H9 (cell line): ENCODE results near the gene KIF16B. TPM values are rescaled to one million over a fixed set of nuclear protein-coding genes. Genes with fewer than 3 reads are reported as not detected.

Experiments
- DNase-seq: peaks from one replicate; pipeline ENCODE4 v3.0.0-alpha.2; 2017
- H2AFZ ChIP-seq: one replicate; pipeline ENCODE4 v1.6.1; 2013; ENCODE audit warnings: mild to moderate bottlenecking, low read length, control low read depth, moderate library complexity
- H2AK5ac ChIP-seq: 2 replicates; pipeline ENCODE4 v1.6.1; 2013; ENCODE audit warnings: low read length, control low read depth, mixed read lengths; ENCODE audit not compliant: insufficient read length
- H2BK120ac ChIP-seq: one replicate; pipeline ENCODE4 v1.6.1; 2013; ENCODE audit warnings: low read depth, mild to moderate bottlenecking, low read length, control low read depth, inconsistent platforms; ENCODE audit not compliant: poor library complexity, severe bottlenecking
- H2BK12ac ChIP-seq: 2 replicates; pipeline ENCODE4 v1.6.1; 2013; ENCODE audit warnings: low read length, control low read depth, mixed read lengths, low read depth; ENCODE audit not compliant: insufficient read length
- H2BK15ac ChIP-seq: 2 replicates; pipeline ENCODE4 v1.6.1; 2013; ENCODE audit warnings: low read depth, low read length, control low read depth
- H2BK20ac ChIP-seq: one replicate; pipeline ENCODE4 v1.6.1; 2013; ENCODE audit warnings: low read depth, mild to moderate bottlenecking, low read length, control low read depth, inconsistent platforms; ENCODE audit not compliant: poor library complexity, severe bottlenecking
- H2BK5ac ChIP-seq: 2 replicates; pipeline ENCODE4 v1.6.1; 2013; ENCODE audit warnings: low read length, control low read depth, mixed read lengths; ENCODE audit not compliant: insufficient read length
- H3K14ac ChIP-seq: 2 replicates; pipeline ENCODE4 v1.6.1; 2013; ENCODE audit warnings: low read length, control low read depth; ENCODE audit not compliant: insufficient read depth
- H3K18ac ChIP-seq: 2 replicates; pipeline ENCODE4 v1.6.1; 2013; ENCODE audit warnings: low read depth, mild to moderate bottlenecking, mixed read lengths, low read length, control low read depth; ENCODE audit not compliant: insufficient read length
- H3K23ac ChIP-seq: 2 replicates; pipeline ENCODE4 v1.6.1; 2013; ENCODE audit warnings: low read length, control low read depth, mixed read lengths, low read depth; ENCODE audit not compliant: insufficient read length
- H3K23me2 ChIP-seq: 2 replicates; pipeline ENCODE4 v1.6.1; 2013; ENCODE audit warnings: low read depth, mild to moderate bottlenecking, mixed read lengths, low read length, control low read depth; ENCODE audit not compliant: insufficient read length, poor library complexity, severe bottlenecking
- H3K27ac ChIP-seq: 2 replicates; pipeline ENCODE4 v1.5.1; 2013; ENCODE audit warnings: low read length, control low read depth, mixed read lengths, low read depth; ENCODE audit not compliant: insufficient read length
- H3K27me3 ChIP-seq: 2 replicates; pipeline ENCODE4 v1.6.1; 2013; ENCODE audit warnings: low read length, control low read depth, inconsistent platforms; ENCODE audit not compliant: insufficient read depth
- H3K4ac ChIP-seq: 2 replicates; pipeline ENCODE4 v1.6.1; 2013; ENCODE audit warnings: low read depth, mild to moderate bottlenecking, control low read depth, inconsistent platforms, low read length, moderate library complexity
- H3K4me1 ChIP-seq: 2 replicates; pipeline ENCODE4 v1.6.1; 2013; ENCODE audit warnings: low read length, control low read depth, inconsistent platforms; ENCODE audit not compliant: insufficient read depth
- H3K4me2 ChIP-seq: 2 replicates; pipeline ENCODE4 v1.6.1; 2013; ENCODE audit warnings: low read length, control low read depth, mixed read lengths; ENCODE audit not compliant: insufficient read length, insufficient read depth
- H3K56ac ChIP-seq: 2 replicates; pipeline ENCODE4 v1.6.1; 2013; ENCODE audit warnings: low read depth, mild to moderate bottlenecking, mixed read lengths, low read length, control low read depth; ENCODE audit not compliant: insufficient read length
- H3K79me1 ChIP-seq: 2 replicates; pipeline ENCODE4 v1.6.1; 2013; ENCODE audit warnings: low read depth, mild to moderate bottlenecking, moderate library complexity, low read length, control low read depth, inconsistent platforms; ENCODE audit not compliant: insufficient read depth, poor library complexity, severe bottlenecking
- H3K79me2 ChIP-seq: 2 replicates; pipeline ENCODE4 v1.6.1; 2013; ENCODE audit warnings: low read length, control low read depth, inconsistent platforms; ENCODE audit not compliant: insufficient read depth
- H3K9ac ChIP-seq: 2 replicates; pipeline ENCODE4 v1.6.1; 2013; ENCODE audit warnings: low read length, control low read depth, mixed read lengths; ENCODE audit not compliant: insufficient read length; ENCODE audit errors: extremely low read depth
- H3K9me3 ChIP-seq: one replicate; pipeline ENCODE4 v1.6.1; 2013; ENCODE audit warnings: low read depth, low read length, inconsistent platforms; ENCODE audit not compliant: control insufficient read depth
- H3T11ph ChIP-seq: one replicate; pipeline ENCODE4 v1.6.1; 2013; ENCODE audit warnings: mild to moderate bottlenecking, low read length, control low read depth, inconsistent platforms
- H4K20me1 ChIP-seq: one replicate; pipeline ENCODE4 v1.6.1; 2013; ENCODE audit not compliant: control insufficient read depth, insufficient read length, insufficient read depth
- H4K5ac ChIP-seq: 2 replicates; pipeline ENCODE4 v1.6.1; 2013; ENCODE audit warnings: low read depth, mild to moderate bottlenecking, mixed read lengths, low read length, control low read depth; ENCODE audit not compliant: insufficient read length
- H4K8ac ChIP-seq: replicated peaks from 2 replicates; pipeline ENCODE4 v1.6.1; 2013; ENCODE audit warnings: low read length, control low read depth, mixed read lengths, low read depth; ENCODE audit not compliant: insufficient read length
- H4K91ac ChIP-seq: 2 replicates; pipeline ENCODE4 v1.6.1; 2013; ENCODE audit warnings: low read depth, mild to moderate bottlenecking, moderate library complexity, mixed read lengths, low read length, control low read depth; ENCODE audit not compliant: insufficient read length
- H3K27ac Mint-ChIP-seq, 3 experiments: 2 replicates in 2 of 3; 3 replicates in 1 of 3; pipeline ENCODE4 v1.8.0; 2020 to 2021; ENCODE audit warnings: mixed read lengths in 3 of 3, mild to moderate bottlenecking in 1 of 3, moderate library complexity in 1 of 3
- H3K27me3 Mint-ChIP-seq: 2 replicates; pipeline ENCODE4 v1.8.0; 2021; ENCODE audit warnings: low read depth, mild to moderate bottlenecking, moderate library complexity, mixed read lengths
- H3K36me3 Mint-ChIP-seq, 3 experiments: 2 replicates in 2 of 3; 3 replicates in 1 of 3; pipeline ENCODE4 v1.8.0; 2020 to 2021; ENCODE audit warnings: low read depth in 3 of 3, mixed read lengths in 3 of 3; ENCODE audit not compliant: insufficient read depth in 1 of 3
- H3K4me1 Mint-ChIP-seq, 2 experiments: 2 replicates each; pipeline ENCODE4 v1.8.0; 2020; ENCODE audit warnings: mixed read lengths in 2 of 2
- H3K4me3 Mint-ChIP-seq, 2 experiments: 2 replicates in 1 of 2; 3 replicates in 1 of 2; pipeline ENCODE4 v1.8.0; 2020 to 2021; ENCODE audit warnings: mild to moderate bottlenecking in 2 of 2, mixed read lengths in 2 of 2, moderate library complexity in 1 of 2
- H3K9me3 Mint-ChIP-seq, 2 experiments: 2 replicates in 1 of 2; 3 replicates in 1 of 2; pipeline ENCODE4 v1.8.0; 2020; ENCODE audit warnings: mild to moderate bottlenecking in 2 of 2, mixed read lengths in 2 of 2, moderate library complexity in 1 of 2
- CTCF ChIP-seq: fragments of 200-600 bp; sonication (generic); conservative IDR thresholded peaks from 3 replicates; pipeline ENCODE4 v1.8.0; 2021; ENCODE audit warnings: antibody characterized with exemption, mild to moderate bottlenecking
- WGBS: extraction: QIAGEN DNeasy Blood & Tissue Kit; methylation state at CpG from one replicate; pipeline ENCODE4 v1.1.7; 2013; ENCODE audit warnings: missing lambda C conversion rate, low lambda C conversion rate, mixed read lengths; ENCODE audit not compliant: insufficient read length; ENCODE audit errors: extremely low coverage; 5-methylcytosine and 5-hydroxymethylcytosine counted together
- total RNA-seq: library from RNA; stranded (reverse); gene quantifications from 2 replicates; pipeline ENCODE4 v1.2.1, GENCODE V29; 2021

Gene KIF16B
- total RNA-seq, 1 experiment from 2014 or later: 7.4 TPM

GRCh38 chr20:16533502-16533901 is 39.7 kb downstream of the KIF16B start:
- no peak overlapping the region for H2AFZ ChIP-seq
- Mint-ChIP-seq H3K27ac (no peak overlapping the region), H3K4me1 (peaks cover 2 to 8% of the 10 kb centered on the region in 2 experiments; a peak in 1 of 4 replicates), H3K9me3 (no peaks in the 10 kb centered on the region), H3K36me3 (0 out of 7 replicates have a peak, but pooled peaks cover 0 to 3% (median 2%) of the 10 kb centered on the region in 3 experiments), H3K4me3 (no peak overlapping the region), H3K27me3 (no peaks in the 10 kb centered on the region)
- no peak overlapping the region for H2BK120ac ChIP-seq
- no peak overlapping the region for H2BK20ac ChIP-seq
- no peak overlapping the region for H3K4me2 ChIP-seq
- no peaks in the 10 kb centered on the region for H4K20me1 ChIP-seq
- no peaks in the 10 kb centered on the region for H3K27me3 ChIP-seq
- no peak overlapping the region for H3K27ac ChIP-seq
- H3T11ph ChIP-seq: no peak overlapping the region
- no peak for TF ChIP-seq CTCF
- DNase-seq: no peak
- H2BK5ac ChIP-seq: no peak overlapping the region
- WGBS: no CpG with 5 or more reads among the region's 1 CpG
- H3K23me2 ChIP-seq: no peaks in the 10 kb centered on the region
- H3K18ac ChIP-seq: no peak overlapping the region
- no peak overlapping the region for H3K56ac ChIP-seq
- no peaks in the 10 kb centered on the region for H3K79me1 ChIP-seq
- H4K91ac ChIP-seq: no peak overlapping the region
- no peaks in the 10 kb centered on the region for H3K4me1 ChIP-seq
- H3K4ac ChIP-seq: no peak overlapping the region
- no peak overlapping the region for H4K8ac ChIP-seq
- no peak overlapping the region for H2AK5ac ChIP-seq
- no peaks in the 10 kb centered on the region for H3K79me2 ChIP-seq
- H3K14ac ChIP-seq: no peak overlapping the region
- no peaks in the 10 kb centered on the region for H3K9me3 ChIP-seq
- H3K9ac ChIP-seq: no peak overlapping the region
- H4K5ac ChIP-seq: no peak overlapping the region
- no peak overlapping the region for H2BK12ac ChIP-seq
- H2BK15ac ChIP-seq: no peak overlapping the region
- no peak overlapping the region for H3K23ac ChIP-seq
